H1 (cell line): ENCODE measurements around the gene EIF4A3.

ENCODE experiments used
- EGR1 ChIP-seq: IDR thresholded peaks from 2 replicates; pipeline ENCODE4 v1.6.1; 2011; ENCODE audit warnings: low read depth, low read length, borderline replicate concordance
- EP300 ChIP-seq, 2 experiments: IDR thresholded peaks; 1 replicate in 1 of 2; 2 replicates in 1 of 2; pipeline ENCODE4 v1.6.1; 2011 to 2012; ENCODE audit warnings: low read depth in 2 of 2, low read length in 2 of 2, mild to moderate bottlenecking in 2 of 2, borderline replicate concordance in 1 of 2, inconsistent platforms in 1 of 2, moderate library complexity in 1 of 2
- KDM1A ChIP-seq: fragments of 200-600, 300-600 bp; sonication (generic); IDR thresholded peaks from 2 replicates; pipeline ENCODE4 v1.7.1; 2016; ENCODE audit warnings: mild to moderate bottlenecking, low read length, borderline replicate concordance
- PHF8 ChIP-seq: fragments of 200-600 bp; sonication (generic); conservative IDR thresholded peaks from 2 replicates; pipeline ENCODE4 v1.7.1; 2012; ENCODE audit warnings: low read depth, mild to moderate bottlenecking, inconsistent platforms, low read length, moderate library complexity
- POLR2A ChIP-seq, 2 experiments: IDR thresholded peaks; 1 replicate in 1 of 2; 2 replicates in 1 of 2; pipeline ENCODE4 v1.6.1; 2011; ENCODE audit warnings: low read depth in 2 of 2, low read length in 2 of 2, mild to moderate bottlenecking in 2 of 2; ENCODE audit errors: control extremely low read depth in 1 of 2
- SIRT6 ChIP-seq: IDR thresholded peaks from one replicate; pipeline ENCODE4 v1.7.1; 2012; ENCODE audit warnings: low read length, inconsistent platforms
- TCF12 ChIP-seq: IDR thresholded peaks from 2 replicates; pipeline ENCODE4 v1.6.1; 2011; ENCODE audit warnings: low read depth, mild to moderate bottlenecking, low read length
- YY1 ChIP-seq: IDR thresholded peaks from 2 replicates; pipeline ENCODE4 v1.6.1; 2011; ENCODE audit warnings: low read depth, mild to moderate bottlenecking, low read length
- ZNF274 ChIP-seq: IDR thresholded peaks from 2 replicates; pipeline ENCODE4 v1.7.0; 2012; ENCODE audit warnings: low read length, borderline replicate concordance; ENCODE audit errors: extremely low read depth
- TF ChIP-seq, protein P1 (sequence below), 3 experiments: IDR thresholded peaks; 1 replicate in 2 of 3; 2 replicates in 1 of 3; pipeline versions ENCODE4 v1.5.1 to v1.6.1; 2011; ENCODE audit warnings: low read length in 3 of 3, mild to moderate bottlenecking in 3 of 3, inconsistent platforms in 2 of 3, low read depth in 1 of 3, moderate library complexity in 1 of 3; ENCODE audit not compliant: insufficient read depth in 1 of 3; ENCODE audit errors: control extremely low read depth in 1 of 3

- TF ChIP-seq, protein P1, sequence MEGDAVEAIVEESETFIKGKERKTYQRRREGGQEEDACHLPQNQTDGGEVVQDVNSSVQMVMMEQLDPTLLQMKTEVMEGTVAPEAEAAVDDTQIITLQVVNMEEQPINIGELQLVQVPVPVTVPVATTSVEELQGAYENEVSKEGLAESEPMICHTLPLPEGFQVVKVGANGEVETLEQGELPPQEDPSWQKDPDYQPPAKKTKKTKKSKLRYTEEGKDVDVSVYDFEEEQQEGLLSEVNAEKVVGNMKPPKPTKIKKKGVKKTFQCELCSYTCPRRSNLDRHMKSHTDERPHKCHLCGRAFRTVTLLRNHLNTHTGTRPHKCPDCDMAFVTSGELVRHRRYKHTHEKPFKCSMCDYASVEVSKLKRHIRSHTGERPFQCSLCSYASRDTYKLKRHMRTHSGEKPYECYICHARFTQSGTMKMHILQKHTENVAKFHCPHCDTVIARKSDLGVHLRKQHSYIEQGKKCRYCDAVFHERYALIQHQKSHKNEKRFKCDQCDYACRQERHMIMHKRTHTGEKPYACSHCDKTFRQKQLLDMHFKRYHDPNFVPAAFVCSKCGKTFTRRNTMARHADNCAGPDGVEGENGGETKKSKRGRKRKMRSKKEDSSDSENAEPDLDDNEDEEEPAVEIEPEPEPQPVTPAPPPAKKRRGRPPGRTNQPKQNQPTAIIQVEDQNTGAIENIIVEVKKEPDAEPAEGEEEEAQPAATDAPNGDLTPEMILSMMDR (IDR thresholded peaks at IDR 0.05; ENCODE audit: control extremely low read depth in 1 of 3, insufficient read depth in 1 of 3, low read depth in 1 of 3, low read length in 3 of 3), result no peak
- TF ChIP-seq PHF8, result no peak
- no peak for TF ChIP-seq SIRT6
- no peak for TF ChIP-seq TCF12
- TF ChIP-seq YY1, result no peak
- no peak for TF ChIP-seq EP300 (IDR thresholded peaks at IDR 0.05; ENCODE audit: borderline replicate concordance in 1 of 2, low read depth in 2 of 2, low read length in 2 of 2)
- TF ChIP-seq POLR2A (IDR thresholded peaks at IDR 0.05; ENCODE audit: control extremely low read depth in 1 of 2, low read depth in 2 of 2, low read length in 2 of 2), result no peak
- TF ChIP-seq KDM1A, result no peak
- TF ChIP-seq ZNF274, result no peak
- no peak for TF ChIP-seq EGR1
Measured at GRCh38 chr17:80154166-80154565, 7.2 kb upstream of the EIF4A3 start.
